ENCODE results near the gene ZNF550.
"Not testable (repeated sequence)": the region's sequence is repeated elsewhere in the genome, so short reads cannot be mapped to it uniquely, and the experiment has no call there.

DNA sequence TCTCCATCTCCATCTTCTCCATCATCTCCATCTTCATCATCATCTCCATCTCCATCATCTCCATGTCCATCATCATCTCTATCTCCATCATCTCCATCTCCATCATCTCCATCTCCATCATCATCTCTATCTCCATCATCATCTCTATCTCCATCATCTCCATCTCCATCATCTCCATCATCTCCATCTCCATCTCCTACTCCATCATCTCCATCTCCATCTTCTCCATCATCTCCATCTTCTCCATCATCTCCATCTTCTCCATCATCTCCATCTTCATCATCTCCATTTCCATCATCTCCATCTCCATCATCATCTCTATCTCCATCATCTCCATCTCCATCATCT, 60.4 kb downstream of the ZNF550 start:
- not testable (repeated sequence) for TF ChIP-seq CTCF (IDR thresholded peaks at IDR 0.05); ZFX (IDR thresholded peaks at IDR 0.05; ENCODE audit: borderline replicate concordance)
